ENCODE results near the gene ENPP1.
"Not testable (repeated sequence)": the region's sequence is repeated elsewhere in the genome, so short reads cannot be mapped to it uniquely, and the experiment has no call there.

Gene ENPP1

GRCh38 chr6:131831392-131831791, 23.6 kb downstream of the ENPP1 start:
- no peak for DNase-seq (ENCODE audit: low read depth, low spot score)

GRCh38 chr6:131831886-131832285, 24.1 kb downstream of the ENPP1 start:
- no peak for DNase-seq (ENCODE audit: low read depth, low spot score)

DNA sequence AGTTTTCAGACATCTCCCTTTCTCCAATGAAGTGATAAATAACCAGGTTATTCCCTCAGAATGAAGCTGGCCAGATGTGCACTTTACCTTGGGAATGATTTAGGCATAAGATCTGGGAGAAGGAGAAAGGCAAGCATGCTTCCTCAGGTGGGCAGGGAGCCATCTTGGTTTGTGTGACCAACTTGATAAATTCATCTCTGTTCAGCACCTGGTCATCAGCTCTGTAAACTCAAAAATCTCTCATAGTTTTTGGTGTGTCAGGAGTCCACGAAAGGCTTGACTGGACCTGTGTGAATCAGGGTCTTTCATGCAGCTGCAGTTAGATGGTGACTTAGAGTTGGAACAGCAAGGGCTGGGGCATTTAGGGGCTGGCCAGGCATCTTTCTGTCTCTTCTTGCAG, 24.5 kb downstream of the ENPP1 start:
- no peak for DNase-seq (ENCODE audit: low read depth, low spot score)

GRCh38 chr6:131838051-131838450, 30.2 kb downstream of the ENPP1 start:
- DNase-seq (ENCODE audit: low read depth, low spot score), result no peak

DNA sequence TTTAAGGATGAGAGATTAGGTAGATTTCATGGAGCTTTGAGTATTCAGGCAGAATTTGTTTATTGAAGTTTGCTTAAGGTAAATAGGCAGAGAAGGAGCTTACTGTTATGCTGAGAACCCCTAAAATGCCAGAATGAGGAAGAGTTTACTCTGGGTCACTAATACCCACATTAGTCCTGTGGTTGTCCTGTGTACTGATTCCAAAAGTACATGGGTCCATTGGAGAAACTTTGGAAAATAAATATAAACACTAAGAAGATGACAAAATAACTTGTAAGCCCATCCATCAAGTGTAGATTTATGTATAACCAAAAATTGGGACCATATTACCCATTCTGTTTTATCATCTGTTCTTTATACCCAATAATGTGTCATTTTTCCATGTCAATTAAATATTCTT, 31.6 kb downstream of the ENPP1 start:
- no peak for DNase-seq (ENCODE audit: low read depth, low spot score)

DNA sequence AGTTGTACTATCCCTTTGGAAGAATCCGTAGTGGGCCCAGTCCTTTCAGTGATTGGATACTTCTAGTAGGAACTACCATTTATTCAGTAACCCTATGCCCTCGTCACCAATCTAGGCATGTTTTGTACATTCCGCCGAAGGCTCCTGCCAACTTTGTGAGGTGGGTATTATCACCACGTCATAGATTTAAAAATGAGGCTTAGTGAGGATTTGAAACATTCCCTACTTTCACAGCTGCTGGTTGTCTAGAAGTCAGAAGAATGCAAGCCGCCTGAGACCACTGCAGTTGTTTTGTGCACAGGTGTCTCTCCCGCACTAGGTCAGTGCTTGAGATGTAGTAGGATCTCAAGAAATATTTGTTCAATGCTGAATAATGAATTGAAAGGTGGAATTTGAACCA, 32.6 kb downstream of the ENPP1 start:
- DNase-seq (ENCODE audit: low read depth, low spot score), result no peak

DNA sequence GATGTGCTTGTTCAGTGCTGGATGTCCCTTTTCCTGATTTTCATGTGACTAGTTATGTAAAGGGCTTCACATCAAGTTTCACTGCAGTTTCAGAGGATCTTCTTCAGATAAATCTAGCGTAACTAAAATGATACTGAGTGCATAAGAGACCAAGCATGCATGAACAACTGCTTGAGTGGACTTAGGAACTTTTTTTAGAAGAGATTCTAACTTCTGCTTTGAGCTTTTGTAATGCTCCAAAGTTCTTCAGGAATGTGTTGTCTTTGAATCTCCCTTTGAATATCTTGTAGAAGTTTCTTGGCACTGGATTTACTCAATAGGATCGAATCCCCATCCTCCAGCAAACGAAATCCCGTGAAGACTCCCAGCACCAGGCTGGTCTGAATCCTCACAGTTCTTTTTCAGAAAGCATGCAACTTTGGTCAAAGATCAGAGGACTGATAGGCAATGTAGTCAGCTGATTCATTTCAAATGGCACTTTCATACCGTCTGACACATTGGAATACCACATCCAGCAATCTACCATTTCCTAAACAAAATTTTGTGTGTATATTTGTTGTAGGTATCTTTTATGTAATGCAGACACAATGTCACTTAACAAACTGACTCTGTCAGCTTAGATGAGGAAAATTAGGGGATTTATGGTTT, 33.2 kb downstream of the ENPP1 start:
- DNase-seq (ENCODE audit: low read depth, low spot score), result no peak

GRCh38 chr6:131843768-131844167, 35.9 kb downstream of the ENPP1 start:
- no peak for DNase-seq (ENCODE audit: low read depth, low spot score)

DNA sequence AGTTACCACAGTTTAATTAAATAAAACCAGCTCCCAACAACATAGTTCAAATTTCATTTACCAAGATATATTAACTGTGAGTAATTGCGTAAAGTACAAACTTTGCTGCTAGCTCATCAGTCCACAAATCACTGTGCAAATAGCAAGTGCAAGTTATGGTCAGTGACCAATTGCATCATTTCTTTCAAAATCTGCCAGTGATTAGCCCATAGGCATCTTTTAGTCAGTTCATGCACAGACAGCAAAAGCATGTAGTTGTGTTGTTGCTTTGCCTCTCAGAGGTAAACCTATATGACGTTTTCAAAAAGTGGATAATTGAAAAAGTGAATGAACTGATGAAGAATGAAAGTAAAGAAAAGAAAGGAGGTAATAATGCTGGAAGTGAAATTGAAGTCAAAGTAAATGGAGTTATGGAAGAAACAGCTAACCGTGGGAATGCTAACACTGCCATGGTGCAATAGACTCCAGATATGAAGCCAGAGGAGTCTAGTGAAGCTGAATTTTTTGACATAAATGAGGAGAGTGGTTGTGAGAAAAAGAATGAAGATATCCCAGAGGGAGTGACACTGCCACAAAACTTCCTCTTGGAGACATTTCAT, 36.5 kb downstream of the ENPP1 start:
- DNase-seq (ENCODE audit: low read depth, low spot score), result no peak

DNA sequence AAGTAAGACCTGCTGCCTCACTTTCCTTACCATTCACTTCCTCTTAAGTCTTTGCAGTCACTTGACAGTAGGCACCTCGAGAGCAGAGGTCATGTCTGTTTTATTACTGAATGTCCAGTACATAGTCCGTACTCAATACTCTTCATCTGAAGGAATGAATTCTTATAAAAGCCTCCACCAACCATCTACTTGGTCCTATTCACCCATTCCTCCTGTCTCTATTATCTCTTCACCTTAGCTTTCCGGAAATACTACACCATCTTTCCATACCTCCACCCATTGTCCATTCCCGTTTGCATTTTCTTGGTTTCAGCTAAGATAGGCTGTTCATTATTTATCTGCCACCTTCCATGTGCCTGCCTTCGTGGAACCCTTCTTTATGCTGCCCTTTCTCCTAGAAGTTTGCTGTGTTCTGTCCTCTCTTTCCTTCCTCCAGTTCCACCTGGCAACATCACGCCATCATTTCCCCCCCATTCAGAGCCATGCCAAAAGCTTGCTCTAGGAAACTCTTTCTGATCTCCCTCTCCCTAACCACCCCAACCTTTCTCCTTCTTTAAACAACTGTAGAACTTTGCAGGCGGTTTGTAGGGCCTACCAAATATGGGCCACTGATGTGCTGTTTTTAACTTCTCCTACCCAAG, 38.3 kb downstream of the ENPP1 start:
- DNase-seq (ENCODE audit: low read depth, low spot score), result no peak

GRCh38 chr6:131846905-131847304, 39.1 kb downstream of the ENPP1 start:
- DNase-seq (ENCODE audit: low read depth, low spot score), result no peak

GRCh38 chr6:131849799-131850198, 42.0 kb downstream of the ENPP1 start:
- DNase-seq (ENCODE audit: low read depth, low spot score), result no peak

DNA sequence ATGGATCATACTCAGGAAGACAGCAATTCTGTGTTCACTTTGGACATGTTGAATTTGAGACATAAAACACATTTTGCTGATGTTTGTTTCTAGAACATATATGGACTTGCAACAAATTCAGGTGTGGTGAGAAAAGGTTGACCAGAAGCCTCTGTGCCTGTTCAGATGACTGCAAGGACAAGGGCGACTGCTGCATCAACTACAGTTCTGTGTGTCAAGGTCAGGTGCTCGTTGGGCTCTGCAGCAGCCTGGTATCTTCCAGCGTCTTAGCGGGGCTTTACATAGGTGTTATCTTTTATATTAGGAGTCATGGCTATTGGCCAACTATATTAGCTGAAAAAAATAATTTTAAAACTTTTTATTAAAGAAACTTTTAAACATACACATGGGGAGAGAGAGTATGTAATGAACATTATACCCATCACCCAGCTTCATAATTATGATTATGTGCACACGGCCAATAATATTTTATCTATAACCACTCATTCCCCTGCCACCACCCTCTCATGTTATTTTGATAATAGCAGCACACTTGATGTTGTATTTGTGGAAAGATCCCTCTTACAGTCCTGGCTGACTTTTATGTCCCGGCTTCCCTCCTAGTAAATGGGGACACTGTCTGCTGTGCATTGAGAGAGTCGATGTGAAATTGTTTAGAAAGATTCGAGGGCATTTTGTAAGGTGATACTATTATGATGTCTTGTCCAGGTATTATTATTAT, 43.4 kb downstream of the ENPP1 start:
- no peak for DNase-seq (ENCODE audit: low read depth, low spot score)

DNA sequence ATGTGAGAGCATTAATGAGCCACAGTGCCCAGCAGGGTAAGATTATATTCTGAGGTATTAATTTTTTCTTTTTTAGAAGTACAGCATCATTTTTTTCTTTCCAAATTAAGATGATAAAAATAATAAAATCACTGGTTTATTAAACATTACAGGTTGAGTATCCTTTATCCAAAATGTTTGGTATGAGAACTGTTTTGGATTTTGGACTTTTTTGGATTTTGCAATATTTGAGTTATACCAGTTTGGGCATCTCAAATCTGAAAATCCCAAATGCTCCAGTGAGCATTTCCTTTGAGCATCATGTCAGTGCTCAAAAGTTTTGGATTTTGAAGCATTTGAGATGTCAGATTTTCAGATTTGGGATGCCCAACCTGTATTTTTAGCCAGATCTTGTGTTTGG, 44.4 kb downstream of the ENPP1 start:
- DNase-seq (ENCODE audit: low read depth, low spot score), result no peak

DNA sequence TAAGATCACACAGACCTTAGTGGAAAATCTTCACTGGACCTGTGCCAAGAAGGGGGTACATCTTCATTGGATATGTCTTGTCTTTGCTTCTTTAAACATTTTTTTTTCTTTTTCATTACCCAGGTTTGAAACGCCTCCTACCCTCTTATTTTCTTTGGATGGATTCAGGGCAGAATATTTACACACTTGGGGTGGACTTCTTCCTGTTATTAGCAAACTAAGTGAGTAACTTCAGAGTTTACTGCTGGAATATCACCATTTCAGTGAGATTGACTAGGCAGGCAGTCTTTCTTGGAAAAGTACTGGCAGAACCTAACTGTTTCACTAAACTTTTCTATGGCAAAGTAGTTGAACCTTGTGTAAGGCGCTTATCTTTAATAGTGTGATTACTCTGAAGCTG, 47.0 kb downstream of the ENPP1 start:
- no peak for DNase-seq (ENCODE audit: low read depth, low spot score)

GRCh38 chr6:131858765-131859415, 51.1 kb downstream of the ENPP1 start:
- DNase-seq (ENCODE audit: low read depth, low spot score), result no peak

DNA sequence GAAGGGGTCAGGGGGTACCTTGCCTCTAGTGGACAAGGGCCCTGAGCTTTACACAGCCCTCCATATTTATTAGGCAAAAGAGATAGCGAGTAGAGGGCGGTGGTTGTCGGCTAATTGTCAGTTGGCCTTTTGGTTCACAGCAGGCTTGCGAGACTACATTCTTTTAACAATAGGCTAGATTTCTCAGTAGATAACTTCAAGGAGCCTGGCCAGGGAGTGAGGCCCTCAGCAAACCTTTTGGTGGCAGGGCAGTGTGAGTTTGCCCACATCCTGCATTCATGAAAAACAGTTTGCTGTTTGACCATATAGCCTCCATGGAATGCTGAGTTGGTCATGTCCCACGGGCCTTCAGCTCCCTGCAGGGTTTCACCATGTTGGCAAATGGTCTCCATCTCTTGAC, 51.8 kb downstream of the ENPP1 start:
- not testable (repeated sequence) for DNase-seq (ENCODE audit: low read depth, low spot score)

GRCh38 chr6:131861381-131861780, 53.6 kb downstream of the ENPP1 start:
- no peak for DNase-seq (ENCODE audit: low read depth, low spot score)

- DNase-seq (ENCODE audit: low read depth, low spot score), result no peak
Measured at GRCh38 chr6:131862476-131862875, 54.7 kb downstream of the ENPP1 start.

DNA sequence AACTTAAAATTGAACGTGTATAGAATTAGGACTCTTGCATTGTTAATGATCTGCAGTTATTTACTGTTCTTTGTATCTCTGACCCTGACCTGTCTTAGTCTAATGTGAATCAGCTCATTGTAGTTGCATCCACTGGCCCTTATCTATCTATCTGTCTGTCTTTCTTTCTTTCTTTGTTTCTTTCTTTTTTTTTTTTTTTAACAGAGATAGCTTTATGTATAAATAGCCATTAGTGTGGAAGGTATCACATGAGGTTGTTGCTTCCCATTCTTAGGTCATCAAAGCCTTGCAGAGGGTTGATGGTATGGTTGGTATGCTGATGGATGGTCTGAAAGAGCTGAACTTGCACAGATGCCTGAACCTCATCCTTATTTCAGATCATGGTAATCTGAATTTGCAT, 59.9 kb downstream of the ENPP1 start:
- DNase-seq (ENCODE audit: low read depth, low spot score), result no peak

GRCh38 chr6:131868836-131869235, 61.0 kb downstream of the ENPP1 start:
- no peak for DNase-seq (ENCODE audit: low read depth, low spot score)

GRCh38 chr6:131875647-131876046, 67.8 kb downstream of the ENPP1 start:
- no peak for DNase-seq (ENCODE audit: low read depth, low spot score)
